Measurements from ENCODE around the gene TNS1.

- TF ChIP-seq EZH2 (IDR thresholded peaks at IDR 0.05; ENCODE audit: insufficient read depth, poor library complexity, severe bottlenecking) (no peak), EZH2phosphoT487 (IDR thresholded peaks at IDR 0.05; ENCODE audit: insufficient read depth, low read depth) (no peak)
These were observed 213.0 kb downstream of the TNS1 start for GRCh38 chr2:217789736-217790181.

Measured in GM23248 (cell line).